Anterior cingulate cortex (tissue), 58 donors: ENCODE measurements around the gene PRELID1.

Experiments
- DNase-seq, 58 donors: peaks; one replicate each; lab custom pipeline; 2025; lab: John Stamatoyannopoulos, UW

PRELID1 gene

GRCh38 chr5:177353093-177353492, 49.5 kb downstream of the PRELID1 start:
- DNase-seq, result no peak

GRCh38 chr5:177354256-177354655, 50.7 kb downstream of the PRELID1 start:
- no peak for DNase-seq

- DNase-seq, result no peak
Observed at GRCh38 chr5:177354711-177355110, 51.1 kb downstream of the PRELID1 start.

GRCh38 chr5:177355162-177355867, 51.7 kb downstream of the PRELID1 start:
- DNase-seq, result no peak

- no peak for DNase-seq
Observed at GRCh38 chr5:177355868-177356168, 52.2 kb downstream of the PRELID1 start.
